Measurements from ENCODE around the gene TMEM165.

- TF ChIP-seq CTCF (IDR thresholded peaks at IDR 0.05) (no peak), POLR2A (IDR thresholded peaks at IDR 0.05) (no peak)
These were observed 3.8 kb downstream of the TMEM165 start for GRCh38 chr4:55399581-55399980.
